ENCODE measurements around the gene DKKL1.

DKKL1 gene

GRCh38 chr19:49340865-49341718 lies 22.6 kb upstream of the DKKL1 start:
- peak overlapping the region; percentile 95 for H3K27ac ChIP-seq
- peaks cover 52% of the 10 kb centered on the region for H3K36me3 ChIP-seq (ENCODE audit: insufficient read depth, low read length)
- TF ChIP-seq EZH2 (IDR thresholded peaks at IDR 0.05) (no peak), FOXP2 (optimal IDR thresholded peaks at IDR 0.05; ENCODE audit: control extremely low read depth, extremely low read length, insufficient read depth) (no peak), POLR2AphosphoS5 (IDR thresholded peaks at IDR 0.05; ENCODE audit: borderline replicate concordance, low read depth, low read length) (no peak)
- H3K4me3 ChIP-seq, result peak overlapping the region; percentile 76
- H3K9me3 ChIP-seq (ENCODE audit: low read depth, low read length), result no peaks in the 10 kb centered on the region
- no peak for DNase-seq (ENCODE audit: low read depth, low spot score)
- H3K9ac ChIP-seq (ENCODE audit: insufficient read length), result peak overlapping the region; percentile 49

DNA sequence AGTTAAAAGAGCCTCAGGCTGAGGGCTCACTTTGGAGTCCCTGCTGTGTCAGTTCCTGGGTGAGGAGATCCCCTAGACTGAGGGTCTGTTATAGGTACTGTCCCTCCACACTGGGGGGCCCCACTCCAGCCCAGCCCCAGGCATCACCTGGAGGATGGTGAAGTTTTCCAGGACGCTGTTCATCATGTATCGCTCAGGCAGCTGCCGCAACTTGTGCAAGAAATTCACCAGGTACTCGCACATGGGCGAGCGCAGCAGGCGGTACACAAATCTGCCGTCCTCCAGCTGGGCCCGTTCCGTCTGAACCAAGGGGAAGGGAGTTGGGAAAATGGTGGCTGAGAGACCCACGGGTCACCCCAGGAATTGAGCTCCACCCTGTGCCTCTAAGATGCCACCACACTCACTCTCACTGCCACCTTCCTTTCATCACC lies 21.4 kb upstream of the DKKL1 start:
- TF ChIP-seq POLR2AphosphoS5 (IDR thresholded peaks at IDR 0.05; ENCODE audit: borderline replicate concordance, low read depth, low read length) (no peak), EZH2 (IDR thresholded peaks at IDR 0.05) (no peak), FOXP2 (optimal IDR thresholded peaks at IDR 0.05; ENCODE audit: control extremely low read depth, extremely low read length, insufficient read depth) (no peak)
- Histone ChIP-seq H3K4me3 (no peak overlapping the region), H3K27ac (peak overlapping the region; percentile 80), H3K9me3 (ENCODE audit: low read depth, low read length) (no peaks in the 10 kb centered on the region), H3K9ac (ENCODE audit: insufficient read length) (no peak overlapping the region), H3K36me3 (ENCODE audit: insufficient read depth, low read length) (peaks cover 64% of the 10 kb centered on the region)
- DNase-seq (ENCODE audit: low read depth, low spot score), result no peak

DNA sequence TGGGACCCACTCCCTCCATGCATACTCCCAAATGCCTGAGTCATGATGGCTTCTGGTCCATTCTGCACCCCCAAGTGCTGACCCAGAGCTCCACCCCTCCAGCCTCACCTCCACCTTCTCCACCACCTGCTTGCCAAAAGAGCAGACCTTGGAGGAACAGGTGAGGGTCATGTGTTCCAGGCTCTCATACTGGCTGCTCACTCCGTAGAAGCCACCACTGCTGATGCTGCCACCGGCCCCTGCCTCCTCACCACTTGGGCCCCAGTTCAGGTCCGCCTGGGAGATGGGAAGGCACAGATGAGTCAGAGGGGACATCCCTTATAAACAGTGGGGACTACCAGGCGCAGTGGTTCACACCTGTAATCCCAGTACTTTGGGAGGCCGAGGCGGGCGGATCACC lies 20.6 kb upstream of the DKKL1 start:
- Histone ChIP-seq H3K9me3 (ENCODE audit: low read depth, low read length) (no peaks in the 10 kb centered on the region), H3K36me3 (ENCODE audit: insufficient read depth, low read length) (peaks cover 72% of the 10 kb centered on the region), H3K9ac (ENCODE audit: insufficient read length) (no peak overlapping the region), H3K4me3 (no peak overlapping the region), H3K27ac (no peak overlapping the region; the same call in 1 of the 2 replicates)
- DNase-seq (ENCODE audit: low read depth, low spot score), result no peak
- TF ChIP-seq FOXP2 (optimal IDR thresholded peaks at IDR 0.05; ENCODE audit: control extremely low read depth, extremely low read length, insufficient read depth), result no peak
- no peak for TF ChIP-seq POLR2AphosphoS5 (IDR thresholded peaks at IDR 0.05; ENCODE audit: borderline replicate concordance, low read depth, low read length)
- no peak for TF ChIP-seq EZH2 (IDR thresholded peaks at IDR 0.05)

- DNase-seq (ENCODE audit: low read depth, low spot score), result no peak
- Histone ChIP-seq H3K36me3 (ENCODE audit: insufficient read depth, low read length) (peaks cover 88% of the 10 kb centered on the region), H3K9ac (ENCODE audit: insufficient read length) (no peak overlapping the region), H3K27ac (no peak overlapping the region), H3K4me3 (no peak overlapping the region), H3K9me3 (ENCODE audit: low read depth, low read length) (no peaks in the 10 kb centered on the region)
- TF ChIP-seq FOXP2 (optimal IDR thresholded peaks at IDR 0.05; ENCODE audit: control extremely low read depth, extremely low read length, insufficient read depth) (no peak), POLR2AphosphoS5 (IDR thresholded peaks at IDR 0.05; ENCODE audit: borderline replicate concordance, low read depth, low read length) (no peak), EZH2 (IDR thresholded peaks at IDR 0.05) (no peak)
Measured at GRCh38 chr19:49344505-49345423, 18.9 kb upstream of the DKKL1 start.

- TF ChIP-seq EZH2 (IDR thresholded peaks at IDR 0.05), result no peak
- no peak for TF ChIP-seq POLR2AphosphoS5 (IDR thresholded peaks at IDR 0.05; ENCODE audit: borderline replicate concordance, low read depth, low read length)
- TF ChIP-seq FOXP2 (optimal IDR thresholded peaks at IDR 0.05; ENCODE audit: control extremely low read depth, extremely low read length, insufficient read depth), result no peak
- DNase-seq (ENCODE audit: low read depth, low spot score), result no peak
- Histone ChIP-seq H3K4me3 (no peak overlapping the region), H3K27ac (no peak overlapping the region), H3K9me3 (ENCODE audit: low read depth, low read length) (no peaks in the 10 kb centered on the region), H3K36me3 (ENCODE audit: insufficient read depth, low read length) (peaks cover 92% of the 10 kb centered on the region), H3K9ac (ENCODE audit: insufficient read length) (no peak overlapping the region)
Measured at GRCh38 chr19:49347191-49347590, 16.5 kb upstream of the DKKL1 start.

- TF ChIP-seq POLR2AphosphoS5 (IDR thresholded peaks at IDR 0.05; ENCODE audit: borderline replicate concordance, low read depth, low read length) (no peak), FOXP2 (optimal IDR thresholded peaks at IDR 0.05; ENCODE audit: control extremely low read depth, extremely low read length, insufficient read depth) (no peak), EZH2 (IDR thresholded peaks at IDR 0.05) (no peak)
- no peak overlapping the region for H3K27ac ChIP-seq
- no peak for DNase-seq (ENCODE audit: low read depth, low spot score)
- H3K9ac ChIP-seq (ENCODE audit: insufficient read length), result no peak overlapping the region
- no peak overlapping the region for H3K4me3 ChIP-seq
- no peaks in the 10 kb centered on the region for H3K9me3 ChIP-seq (ENCODE audit: low read depth, low read length)
- H3K36me3 ChIP-seq (ENCODE audit: insufficient read depth, low read length), result peaks cover 92% of the 10 kb centered on the region
Measured at GRCh38 chr19:49347835-49348234, 15.8 kb upstream of the DKKL1 start.

DNA sequence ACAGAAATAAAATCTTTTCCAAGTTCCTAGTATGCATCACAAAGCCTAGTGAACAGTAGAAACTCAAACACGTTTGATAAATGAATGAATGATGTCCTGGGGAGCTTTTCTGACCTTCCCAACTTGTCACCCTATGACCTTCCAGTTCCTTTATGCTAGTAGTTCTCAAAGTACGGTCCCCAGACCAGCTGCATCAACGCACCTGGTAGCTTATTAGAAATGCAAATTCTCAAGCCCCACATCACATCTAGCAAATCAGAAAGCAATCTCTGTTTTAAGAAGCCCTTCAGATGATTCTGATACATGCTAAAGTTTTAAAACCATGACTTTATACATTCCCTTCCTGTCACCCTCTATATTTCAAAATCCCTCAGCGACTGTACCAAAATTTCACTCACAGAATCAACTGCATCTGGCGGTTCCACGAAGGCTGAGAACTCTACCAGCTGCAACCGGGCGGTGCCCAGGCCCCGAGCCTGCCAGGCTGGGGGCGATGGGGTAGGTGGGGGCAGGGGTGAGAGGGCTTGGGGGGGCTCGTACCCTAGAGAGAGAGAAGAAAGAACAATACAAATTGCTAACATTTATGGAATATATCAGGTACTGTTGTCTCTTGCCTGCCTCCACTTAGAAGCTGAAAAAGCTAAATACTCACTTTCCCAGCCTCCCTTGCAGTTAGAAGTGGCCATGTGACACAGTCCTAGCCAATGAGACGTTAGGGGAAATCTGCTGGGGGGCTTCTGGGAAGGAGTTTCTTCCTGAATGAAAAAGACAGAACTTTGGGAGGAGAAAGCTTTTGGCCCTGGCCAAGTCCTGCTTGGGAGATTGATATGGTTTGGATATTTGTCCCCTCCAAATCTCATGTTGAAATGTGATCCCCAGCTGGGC lies 15.1 kb upstream of the DKKL1 start:
- DNase-seq (ENCODE audit: low read depth, low spot score), result no peak
- Histone ChIP-seq H3K4me3 (no peak overlapping the region), H3K9ac (ENCODE audit: insufficient read length) (no peak overlapping the region), H3K36me3 (ENCODE audit: insufficient read depth, low read length) (peaks cover 92% of the 10 kb centered on the region), H3K9me3 (ENCODE audit: low read depth, low read length) (no peaks in the 10 kb centered on the region), H3K27ac (no peak overlapping the region)
- TF ChIP-seq POLR2AphosphoS5 (IDR thresholded peaks at IDR 0.05; ENCODE audit: borderline replicate concordance, low read depth, low read length), result no peak
- TF ChIP-seq EZH2 (IDR thresholded peaks at IDR 0.05), result no peak
- TF ChIP-seq FOXP2 (optimal IDR thresholded peaks at IDR 0.05; ENCODE audit: control extremely low read depth, extremely low read length, insufficient read depth), result no peak
